ENCODE data around the gene MGAM2. TPM values are rescaled to one million over a fixed set of nuclear protein-coding genes. Genes with fewer than 3 reads are reported as not detected.

Gene MGAM2
- total and polyA plus RNA-seq, 4 donors = 0.09 to 0.59 (median 0.11) TPM

DNA sequence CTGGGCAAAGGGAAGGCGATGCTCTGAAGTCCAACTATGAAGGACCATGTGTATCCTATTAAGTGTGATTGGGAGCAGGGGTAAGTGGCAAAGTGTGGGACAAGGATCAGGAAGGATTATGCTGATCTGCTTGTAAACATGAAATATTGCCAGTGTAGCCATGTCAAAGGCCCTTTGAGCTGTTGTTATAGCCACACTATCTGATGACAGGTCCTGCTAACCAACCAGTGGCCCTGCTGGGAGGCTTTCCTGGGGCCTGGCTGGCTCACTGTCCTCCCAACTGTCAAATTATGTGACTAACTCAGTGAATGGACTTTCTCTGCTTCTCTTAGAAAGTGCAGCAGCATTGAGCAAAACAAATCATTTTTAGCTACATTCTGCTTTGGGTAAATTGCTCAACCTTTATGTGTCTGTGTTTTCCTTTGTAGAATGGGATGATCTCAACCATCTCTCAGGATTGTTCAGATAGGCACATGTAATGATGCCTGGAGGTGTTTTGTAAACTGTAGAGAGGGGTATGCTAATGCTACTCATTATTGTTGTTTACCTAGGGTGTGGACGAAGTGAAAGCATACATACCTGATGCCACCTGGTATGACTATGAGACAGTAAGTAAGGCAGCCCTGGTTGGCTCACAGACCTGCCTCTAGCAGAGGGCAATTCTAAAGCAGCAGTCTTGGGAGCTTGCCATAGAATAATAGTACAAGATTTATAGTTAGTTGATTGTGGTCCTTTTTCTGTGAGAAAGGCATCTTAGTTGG lies 47.4 kb downstream of the MGAM2 start:
- no peaks in the 10 kb centered on the region for H3K36me3 ChIP-seq (ENCODE audit: control insufficient read depth in 4 of 4, insufficient read depth in 3 of 4, low read depth in 1 of 4, low read length in 3 of 4)
- H3K27me3 ChIP-seq (ENCODE audit: control insufficient read depth in 4 of 4, insufficient read depth in 4 of 4, low read length in 3 of 4) = no peaks in the 10 kb centered on the region
- TF ChIP-seq HNF4A (conservative IDR thresholded peaks at IDR 0.05) (no peak), SP1 (IDR thresholded peaks at IDR 0.05) (no peak), TAF1 (conservative IDR thresholded peaks at IDR 0.05) (no peak), FOXA2 (IDR thresholded peaks at IDR 0.05) (no peak), EGR1 (IDR thresholded peaks at IDR 0.05; ENCODE audit: low read depth in 2 of 2) (no peak), HNF4G (IDR thresholded peaks at IDR 0.05) (no peak), JUND (IDR thresholded peaks at IDR 0.05) (no peak), GABPA (IDR thresholded peaks at IDR 0.05 in 1 of 2, conservative IDR thresholded peaks at IDR 0.05 in 1 of 2) (no peak), NR2F2 (IDR thresholded peaks at IDR 0.05) (no peak), YY1 (IDR thresholded peaks at IDR 0.05) (no peak), FOXA1 (IDR thresholded peaks at IDR 0.05) (no peak), RXRA (IDR thresholded peaks at IDR 0.05) (no peak), RAD21 (IDR thresholded peaks at IDR 0.05) (no peak)
- TF ChIP-seq, protein P1, sequence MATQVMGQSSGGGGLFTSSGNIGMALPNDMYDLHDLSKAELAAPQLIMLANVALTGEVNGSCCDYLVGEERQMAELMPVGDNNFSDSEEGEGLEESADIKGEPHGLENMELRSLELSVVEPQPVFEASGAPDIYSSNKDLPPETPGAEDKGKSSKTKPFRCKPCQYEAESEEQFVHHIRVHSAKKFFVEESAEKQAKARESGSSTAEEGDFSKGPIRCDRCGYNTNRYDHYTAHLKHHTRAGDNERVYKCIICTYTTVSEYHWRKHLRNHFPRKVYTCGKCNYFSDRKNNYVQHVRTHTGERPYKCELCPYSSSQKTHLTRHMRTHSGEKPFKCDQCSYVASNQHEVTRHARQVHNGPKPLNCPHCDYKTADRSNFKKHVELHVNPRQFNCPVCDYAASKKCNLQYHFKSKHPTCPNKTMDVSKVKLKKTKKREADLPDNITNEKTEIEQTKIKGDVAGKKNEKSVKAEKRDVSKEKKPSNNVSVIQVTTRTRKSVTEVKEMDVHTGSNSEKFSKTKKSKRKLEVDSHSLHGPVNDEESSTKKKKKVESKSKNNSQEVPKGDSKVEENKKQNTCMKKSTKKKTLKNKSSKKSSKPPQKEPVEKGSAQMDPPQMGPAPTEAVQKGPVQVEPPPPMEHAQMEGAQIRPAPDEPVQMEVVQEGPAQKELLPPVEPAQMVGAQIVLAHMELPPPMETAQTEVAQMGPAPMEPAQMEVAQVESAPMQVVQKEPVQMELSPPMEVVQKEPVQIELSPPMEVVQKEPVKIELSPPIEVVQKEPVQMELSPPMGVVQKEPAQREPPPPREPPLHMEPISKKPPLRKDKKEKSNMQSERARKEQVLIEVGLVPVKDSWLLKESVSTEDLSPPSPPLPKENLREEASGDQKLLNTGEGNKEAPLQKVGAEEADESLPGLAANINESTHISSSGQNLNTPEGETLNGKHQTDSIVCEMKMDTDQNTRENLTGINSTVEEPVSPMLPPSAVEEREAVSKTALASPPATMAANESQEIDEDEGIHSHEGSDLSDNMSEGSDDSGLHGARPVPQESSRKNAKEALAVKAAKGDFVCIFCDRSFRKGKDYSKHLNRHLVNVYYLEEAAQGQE (IDR thresholded peaks at IDR 0.05) = no peak
- TF ChIP-seq, protein P2, sequence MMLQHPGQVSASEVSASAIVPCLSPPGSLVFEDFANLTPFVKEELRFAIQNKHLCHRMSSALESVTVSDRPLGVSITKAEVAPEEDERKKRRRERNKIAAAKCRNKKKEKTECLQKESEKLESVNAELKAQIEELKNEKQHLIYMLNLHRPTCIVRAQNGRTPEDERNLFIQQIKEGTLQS (IDR thresholded peaks at IDR 0.05) = no peak
- TF ChIP-seq, protein P3, sequence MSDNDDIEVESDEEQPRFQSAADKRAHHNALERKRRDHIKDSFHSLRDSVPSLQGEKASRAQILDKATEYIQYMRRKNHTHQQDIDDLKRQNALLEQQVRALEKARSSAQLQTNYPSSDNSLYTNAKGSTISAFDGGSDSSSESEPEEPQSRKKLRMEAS (IDR thresholded peaks at IDR 0.05) = no peak
- TF ChIP-seq, protein P4, sequence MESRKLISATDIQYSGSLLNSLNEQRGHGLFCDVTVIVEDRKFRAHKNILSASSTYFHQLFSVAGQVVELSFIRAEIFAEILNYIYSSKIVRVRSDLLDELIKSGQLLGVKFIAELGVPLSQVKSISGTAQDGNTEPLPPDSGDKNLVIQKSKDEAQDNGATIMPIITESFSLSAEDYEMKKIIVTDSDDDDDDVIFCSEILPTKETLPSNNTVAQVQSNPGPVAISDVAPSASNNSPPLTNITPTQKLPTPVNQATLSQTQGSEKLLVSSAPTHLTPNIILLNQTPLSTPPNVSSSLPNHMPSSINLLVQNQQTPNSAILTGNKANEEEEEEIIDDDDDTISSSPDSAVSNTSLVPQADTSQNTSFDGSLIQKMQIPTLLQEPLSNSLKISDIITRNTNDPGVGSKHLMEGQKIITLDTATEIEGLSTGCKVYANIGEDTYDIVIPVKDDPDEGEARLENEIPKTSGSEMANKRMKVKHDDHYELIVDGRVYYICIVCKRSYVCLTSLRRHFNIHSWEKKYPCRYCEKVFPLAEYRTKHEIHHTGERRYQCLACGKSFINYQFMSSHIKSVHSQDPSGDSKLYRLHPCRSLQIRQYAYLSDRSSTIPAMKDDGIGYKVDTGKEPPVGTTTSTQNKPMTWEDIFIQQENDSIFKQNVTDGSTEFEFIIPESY (IDR thresholded peaks at IDR 0.05) = no peak
- TF ChIP-seq, protein P5, sequence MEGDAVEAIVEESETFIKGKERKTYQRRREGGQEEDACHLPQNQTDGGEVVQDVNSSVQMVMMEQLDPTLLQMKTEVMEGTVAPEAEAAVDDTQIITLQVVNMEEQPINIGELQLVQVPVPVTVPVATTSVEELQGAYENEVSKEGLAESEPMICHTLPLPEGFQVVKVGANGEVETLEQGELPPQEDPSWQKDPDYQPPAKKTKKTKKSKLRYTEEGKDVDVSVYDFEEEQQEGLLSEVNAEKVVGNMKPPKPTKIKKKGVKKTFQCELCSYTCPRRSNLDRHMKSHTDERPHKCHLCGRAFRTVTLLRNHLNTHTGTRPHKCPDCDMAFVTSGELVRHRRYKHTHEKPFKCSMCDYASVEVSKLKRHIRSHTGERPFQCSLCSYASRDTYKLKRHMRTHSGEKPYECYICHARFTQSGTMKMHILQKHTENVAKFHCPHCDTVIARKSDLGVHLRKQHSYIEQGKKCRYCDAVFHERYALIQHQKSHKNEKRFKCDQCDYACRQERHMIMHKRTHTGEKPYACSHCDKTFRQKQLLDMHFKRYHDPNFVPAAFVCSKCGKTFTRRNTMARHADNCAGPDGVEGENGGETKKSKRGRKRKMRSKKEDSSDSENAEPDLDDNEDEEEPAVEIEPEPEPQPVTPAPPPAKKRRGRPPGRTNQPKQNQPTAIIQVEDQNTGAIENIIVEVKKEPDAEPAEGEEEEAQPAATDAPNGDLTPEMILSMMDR (IDR thresholded peaks at IDR 0.05; ENCODE audit: low read depth, low read length, missing input control) = no peak
- no peak overlapping the region for H3K9ac ChIP-seq (ENCODE audit: low read depth in 1 of 2, low read length in 2 of 2)
- no peaks in the 10 kb centered on the region for H3K9me3 ChIP-seq (ENCODE audit: control insufficient read depth in 4 of 4, low read length in 3 of 4)
- H3K27ac ChIP-seq (ENCODE audit: low read depth in 1 of 2, low read length in 2 of 2) = no peak overlapping the region
- no peaks in the 10 kb centered on the region for H3K4me1 ChIP-seq (ENCODE audit: control insufficient read depth in 4 of 4, insufficient read depth in 4 of 4, low read length in 3 of 4)
- no peak overlapping the region for H3K4me3 ChIP-seq (ENCODE audit: low read depth in 1 of 3, low read length in 3 of 3)
- WGBS = 72% methylated on average over 2 of the region's 2 CpGs
- no peak for DNase-seq (ENCODE audit: low spot score)

Measured in liver (tissue), 9 donors.